Ramos (cell line): Measurements from ENCODE around the gene RDH5.

Experiments used
- in situ Hi-C: fragments of 300-500 bp; cut with MboI; formaldehyde crosslinking; loops from one replicate; pipeline ENCODE4 v1.14.3; 2022; ENCODE audit warnings: low sequenced_read_pairs; ENCODE audit not compliant: unreplicated experiment

The RDH5 gene

DNA sequence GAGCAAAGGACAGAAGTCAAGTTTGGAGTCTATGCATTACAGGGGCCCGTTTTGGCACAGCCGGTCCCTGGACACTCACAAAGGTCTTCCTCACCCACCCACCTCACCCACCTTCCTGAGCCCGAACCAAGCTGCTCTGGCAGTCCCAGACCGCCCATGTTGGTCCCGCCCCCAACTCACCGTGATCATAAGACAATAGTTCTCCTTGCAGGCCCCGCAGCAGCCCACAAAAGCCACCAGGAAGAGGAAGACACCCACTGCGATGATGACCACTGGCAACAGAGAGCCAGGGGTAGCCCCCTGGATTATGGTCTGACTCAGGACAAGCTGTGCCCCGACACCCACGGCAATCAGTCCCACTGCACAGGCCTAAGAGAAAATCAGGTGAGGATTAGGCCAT is 6.8 kb downstream of the RDH5 start:
- in situ Hi-C loops, result no loop called here

DNA sequence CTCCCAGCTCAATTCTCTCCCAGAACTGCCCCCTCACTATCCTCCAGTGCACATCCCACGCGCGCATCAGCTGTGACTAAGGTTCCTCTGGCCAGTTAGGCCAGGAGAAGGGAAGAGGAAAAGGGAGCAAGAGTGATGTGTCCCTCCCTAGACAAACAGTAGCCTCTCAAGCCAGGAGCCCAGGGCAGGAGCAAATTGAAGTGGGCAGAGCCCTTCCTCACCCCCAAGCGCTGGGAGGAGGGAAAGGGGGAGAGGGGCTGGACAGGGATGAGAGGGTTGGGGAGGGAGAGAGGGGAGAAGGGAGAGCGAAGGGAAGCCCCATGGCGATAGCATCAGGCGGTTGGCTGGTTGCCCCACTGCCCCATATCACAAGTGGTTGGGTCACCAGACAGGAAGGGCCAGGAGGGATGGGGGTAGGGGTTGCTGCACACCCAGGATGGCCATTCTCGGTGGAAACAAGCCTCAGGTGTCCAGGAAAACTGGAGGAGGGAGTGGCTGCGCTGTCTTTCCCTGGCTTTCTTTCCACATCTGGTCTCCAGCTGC is 7.5 kb downstream of the RDH5 start:
- in situ Hi-C loops, result no loop called here

DNA sequence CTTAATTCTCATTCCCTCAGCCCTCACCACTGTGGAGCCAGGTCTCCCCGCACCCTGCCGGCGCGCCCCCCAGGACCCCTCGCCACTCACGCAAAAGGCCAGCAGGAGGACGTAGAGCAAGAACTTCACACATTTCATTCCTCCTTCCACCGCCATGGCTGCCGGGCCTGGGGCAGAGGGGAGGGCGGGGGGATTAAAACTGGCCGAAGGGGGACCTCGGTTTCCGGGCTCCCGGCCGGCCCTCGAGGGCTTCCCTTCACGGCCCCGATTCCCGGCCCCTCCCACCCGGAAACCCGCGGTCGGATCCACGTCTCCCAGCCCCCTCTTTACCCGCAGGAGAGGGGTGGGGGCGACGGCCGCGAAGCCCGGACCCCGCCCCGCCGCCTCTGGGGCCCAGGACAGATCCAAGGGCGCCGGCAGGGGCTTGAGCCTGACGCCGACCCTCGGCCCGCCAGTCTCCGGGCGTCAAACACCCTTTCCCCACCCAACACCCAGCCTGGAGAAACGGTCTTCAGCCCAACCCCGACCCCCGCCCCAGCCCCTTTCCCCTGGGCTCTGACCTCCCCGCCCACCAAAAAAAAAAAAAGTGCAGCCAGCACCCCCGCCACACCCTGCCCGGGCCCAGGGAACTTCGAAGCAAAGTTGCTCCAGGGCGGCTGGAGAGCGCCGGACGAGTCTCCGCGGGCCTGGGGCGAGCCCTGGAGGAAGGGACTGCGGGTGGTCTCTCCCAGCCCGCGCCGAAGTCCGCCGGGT is 8.2 kb downstream of the RDH5 start:
- in situ Hi-C loops, result no loop called here

DNA sequence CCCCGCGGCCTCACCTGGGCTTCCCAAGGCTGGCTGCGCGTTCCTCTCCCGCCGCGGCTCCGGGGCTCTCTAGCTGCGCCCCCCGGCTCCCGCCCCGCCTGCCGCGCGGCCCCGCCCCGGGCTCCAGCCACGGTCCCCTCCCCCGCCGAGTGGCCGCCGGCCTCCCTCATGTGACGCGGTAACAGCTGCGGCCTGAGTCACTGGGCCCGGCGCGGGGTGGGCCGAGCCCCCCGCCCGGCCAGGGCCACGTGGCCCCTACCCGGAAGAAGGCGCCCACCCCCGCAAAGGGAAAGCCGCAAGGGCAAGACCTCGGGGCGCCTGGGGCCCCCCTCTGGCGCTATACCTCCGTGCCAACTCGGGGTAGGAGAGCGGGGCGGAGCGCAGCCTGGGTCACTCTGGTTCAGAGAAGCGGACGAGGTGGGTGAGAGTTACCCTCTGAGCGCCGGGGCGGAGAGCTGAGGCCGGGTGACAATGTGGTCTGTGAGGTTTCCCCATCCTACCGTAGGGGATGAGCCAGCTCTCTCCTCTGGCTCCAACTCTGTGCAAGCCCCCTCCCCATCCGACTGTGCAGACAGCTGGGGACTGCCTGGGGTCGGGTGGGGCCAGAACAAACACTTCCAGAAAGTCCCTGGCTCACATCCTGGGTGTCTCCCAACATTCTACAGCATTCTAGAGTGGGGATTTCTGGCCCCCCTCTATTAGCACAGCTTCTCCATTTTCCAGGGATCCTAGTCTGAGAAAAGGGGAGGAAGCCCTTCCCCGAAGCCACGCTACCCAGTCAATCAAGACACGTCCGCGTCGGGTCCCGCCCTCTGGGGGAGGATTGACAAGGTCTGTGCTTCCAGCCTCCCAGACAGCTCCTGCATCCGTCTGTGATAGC is 9.0 kb downstream of the RDH5 start, which contains the start of gene CD63:
Gene CD63, minus strand, starts transcription at position 71 of the 880 bp plus-strand sequence. CDS start 668 bp downstream, outside the sequence.
- in situ Hi-C loops, result no loop called here

DNA sequence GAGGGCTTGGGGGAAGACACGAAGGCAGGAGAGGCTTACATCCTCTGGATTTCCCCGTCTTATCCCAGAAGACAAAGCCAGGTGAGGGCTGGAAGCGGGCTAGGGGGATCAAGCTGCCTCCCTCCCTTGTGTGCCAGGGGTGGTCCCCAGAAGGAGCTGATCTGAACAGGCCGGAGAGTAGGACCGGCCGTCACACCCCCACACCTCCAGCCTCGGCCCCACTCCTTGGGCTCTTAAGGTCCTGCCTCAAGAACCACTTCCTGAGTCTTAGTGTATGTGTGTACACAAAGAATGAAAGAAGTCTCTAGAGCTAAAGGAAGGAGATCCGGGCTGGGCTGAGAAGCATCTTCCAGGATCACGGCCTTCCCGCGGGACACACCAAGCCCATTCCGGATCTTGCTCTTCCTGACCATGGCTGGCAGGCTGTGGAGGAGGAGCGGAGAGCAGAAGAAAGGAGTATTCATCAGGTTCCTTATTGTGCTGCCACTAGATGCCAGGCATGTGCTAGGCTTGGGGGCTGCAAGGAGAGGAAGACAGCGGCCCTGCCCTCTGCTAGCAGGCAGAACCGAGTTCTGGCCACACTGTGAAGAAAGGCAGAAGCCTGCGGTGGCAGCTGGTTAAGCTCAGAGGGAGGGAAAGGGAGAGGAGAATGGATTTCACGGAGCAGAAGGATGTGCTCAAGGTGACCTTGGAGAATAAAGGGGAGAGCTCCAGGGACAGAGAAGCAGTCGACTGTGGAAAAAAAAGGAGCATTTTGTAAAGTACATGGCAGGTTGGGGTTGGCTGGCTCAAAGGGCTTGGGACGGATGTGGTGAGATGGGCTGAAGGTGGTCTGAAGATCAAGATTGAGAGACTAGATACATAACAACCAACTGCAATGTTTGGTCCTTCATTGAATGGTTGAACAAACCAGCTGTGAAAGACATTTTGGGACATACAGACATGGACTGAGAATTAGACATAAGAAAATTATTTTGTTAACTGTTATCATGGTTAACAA is 9.9 kb downstream of the RDH5 start:
- in situ Hi-C loops, result loop anchor here (10.0 kb wide), 1 partner anchor 305 kb away; no protein-coding TSS in a partner anchor

DNA sequence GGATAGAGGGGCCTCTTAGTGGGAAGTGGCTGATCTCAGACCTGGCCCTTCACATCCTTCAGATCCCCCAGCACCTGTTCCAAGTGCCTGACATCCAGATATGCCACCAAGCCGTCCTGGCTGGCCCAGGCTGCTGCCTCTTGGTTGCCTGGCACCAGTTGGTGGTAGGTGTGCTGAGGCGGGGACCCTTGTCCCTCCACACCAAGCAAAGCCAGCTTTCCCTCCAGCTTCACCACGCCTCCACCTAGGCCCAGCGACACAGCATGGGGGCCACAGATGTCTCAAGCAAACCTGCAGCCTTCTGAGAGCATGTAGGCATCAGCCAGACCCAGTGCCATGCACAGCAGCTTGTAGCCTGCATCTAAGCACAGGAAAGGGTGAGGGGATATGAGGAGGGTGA is 12.1 kb downstream of the RDH5 start:
- in situ Hi-C loops, result loop anchor here (10.0 kb wide), 1 partner anchor 303 kb away; no protein-coding TSS in a partner anchor

DNA sequence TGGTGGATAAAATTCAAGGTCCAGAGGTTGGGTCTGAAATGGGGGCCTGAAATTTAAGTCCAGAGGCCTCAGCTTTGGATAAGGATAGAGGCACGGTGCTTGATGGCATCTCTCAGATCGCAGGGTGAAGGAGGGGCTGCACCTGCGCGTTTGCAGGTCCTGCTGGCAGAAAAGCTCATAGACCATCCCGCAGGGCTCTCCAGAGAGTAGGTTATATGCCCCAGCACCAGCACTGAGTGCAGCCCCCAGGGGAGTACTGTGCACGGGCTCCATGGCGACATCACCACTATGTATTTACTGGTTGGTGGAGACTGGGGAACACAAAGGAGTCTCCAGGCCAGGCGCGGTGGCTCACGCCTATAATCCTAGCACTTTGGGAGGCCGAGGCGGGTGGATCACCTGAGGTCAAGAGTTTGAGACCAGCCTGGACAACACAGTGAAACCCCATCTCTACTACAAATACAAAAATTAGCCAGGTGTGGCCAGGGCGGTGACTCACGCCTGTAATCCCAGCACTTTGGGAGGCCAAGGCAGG is 12.9 kb downstream of the RDH5 start:
- in situ Hi-C loops, result loop anchor here (10.0 kb wide), 1 partner anchor 302 kb away; no protein-coding TSS in a partner anchor

DNA sequence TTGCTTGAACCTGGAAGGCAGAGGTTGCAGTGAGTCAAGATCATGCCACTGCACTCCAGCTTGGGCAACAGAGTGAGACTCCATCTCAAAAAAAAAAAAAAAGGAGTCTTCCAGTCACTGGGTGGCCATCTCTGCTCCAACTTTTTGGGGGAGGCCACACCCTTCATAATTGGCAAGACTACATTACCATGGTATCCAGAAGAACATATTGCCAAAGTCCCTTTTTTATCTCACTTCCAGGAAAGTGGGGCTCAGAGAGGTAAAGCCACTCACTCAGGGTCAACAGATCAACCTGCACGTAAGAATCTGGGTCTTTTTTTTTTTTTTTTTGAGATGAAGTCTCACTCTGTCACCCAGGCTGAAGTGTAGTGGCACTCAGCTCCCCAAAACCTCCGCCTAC is 13.7 kb downstream of the RDH5 start:
- in situ Hi-C loops, result loop anchor here (10.0 kb wide), 1 partner anchor 301 kb away; no protein-coding TSS in a partner anchor

DNA sequence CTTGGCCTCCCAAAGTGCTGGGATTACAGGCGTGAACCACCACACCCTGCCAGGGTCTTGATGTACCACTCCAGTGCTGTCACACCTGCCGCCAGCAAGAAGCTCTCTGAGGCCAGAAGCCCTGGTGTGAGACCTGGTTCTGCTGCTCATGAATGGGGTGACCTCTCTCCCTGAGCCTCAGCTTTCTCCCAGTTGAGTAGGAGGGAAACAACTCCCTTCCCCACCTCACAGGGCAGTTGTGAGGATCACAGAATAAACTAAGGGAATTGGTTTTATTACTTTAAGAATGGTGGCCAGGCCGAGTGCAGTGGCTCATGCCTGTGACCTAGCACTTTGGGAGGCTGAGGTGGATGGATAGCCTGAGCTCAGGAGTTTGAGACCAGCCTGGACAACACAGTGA is 14.4 kb downstream of the RDH5 start:
- in situ Hi-C loops, result loop anchor here (10.0 kb wide), 1 partner anchor 300 kb away; no protein-coding TSS in a partner anchor

DNA sequence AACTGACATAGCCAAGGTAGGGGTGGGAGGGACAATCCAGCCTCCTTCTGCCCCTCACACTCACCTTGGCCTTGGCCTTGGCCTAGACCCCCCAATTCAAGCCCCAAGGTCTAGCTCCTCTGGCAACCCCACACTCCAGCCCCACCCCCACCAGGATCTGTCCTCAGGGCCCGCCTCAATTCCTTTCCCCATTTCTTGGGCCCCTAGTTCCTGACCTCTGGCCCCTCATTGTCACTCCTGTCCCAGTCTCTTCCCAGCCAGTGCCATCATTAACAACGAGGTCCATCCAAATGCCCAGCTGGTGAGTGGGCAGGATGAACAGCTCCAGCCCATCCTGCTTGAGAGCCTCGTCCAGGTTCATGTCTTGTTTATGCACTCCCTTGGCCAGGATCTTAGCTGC is 15.9 kb downstream of the RDH5 start:
- in situ Hi-C loops, result loop anchor here (10.0 kb wide), 1 partner anchor 299 kb away; no protein-coding TSS in a partner anchor

DNA sequence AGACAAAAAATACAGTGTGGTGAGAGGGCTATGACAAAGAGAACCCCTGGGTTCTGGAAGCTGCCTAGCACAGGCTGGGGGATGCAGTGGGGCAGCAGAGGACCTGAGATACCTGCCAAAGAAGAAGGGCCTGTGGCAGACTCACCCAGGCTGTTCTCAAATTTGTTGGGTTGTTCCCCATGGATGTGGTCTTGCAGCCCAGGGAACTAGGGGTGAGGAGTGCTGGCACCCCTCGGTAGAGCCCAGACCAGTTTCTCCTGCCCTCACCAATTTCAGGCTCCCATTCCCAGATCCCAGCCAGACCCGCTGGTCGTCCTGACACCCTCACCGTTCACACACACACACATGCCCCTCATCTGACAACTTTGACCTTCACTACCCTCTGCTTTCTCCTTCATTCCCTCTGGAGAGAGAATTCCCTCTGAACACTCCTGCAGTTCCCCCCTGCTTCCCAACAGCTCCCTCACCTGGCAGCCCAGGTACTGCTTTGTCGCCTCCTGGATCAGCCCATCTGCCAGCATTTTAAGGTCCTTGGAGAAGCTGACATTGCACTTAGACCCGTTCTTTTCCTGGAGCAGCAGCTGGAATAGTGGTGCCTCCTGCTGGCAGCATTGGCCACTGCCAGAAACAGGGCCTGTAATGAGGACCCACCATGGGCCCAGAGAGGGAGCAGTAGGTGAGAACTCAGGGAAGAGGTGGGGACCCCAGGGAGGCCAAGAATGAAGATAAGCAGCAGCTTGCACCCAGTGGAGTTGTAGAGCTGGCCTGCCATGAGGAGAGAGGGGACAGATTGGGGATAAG is 16.8 kb downstream of the RDH5 start:
- in situ Hi-C loops, result loop anchor here (10.0 kb wide), 1 partner anchor 298 kb away; no protein-coding TSS in a partner anchor

DNA sequence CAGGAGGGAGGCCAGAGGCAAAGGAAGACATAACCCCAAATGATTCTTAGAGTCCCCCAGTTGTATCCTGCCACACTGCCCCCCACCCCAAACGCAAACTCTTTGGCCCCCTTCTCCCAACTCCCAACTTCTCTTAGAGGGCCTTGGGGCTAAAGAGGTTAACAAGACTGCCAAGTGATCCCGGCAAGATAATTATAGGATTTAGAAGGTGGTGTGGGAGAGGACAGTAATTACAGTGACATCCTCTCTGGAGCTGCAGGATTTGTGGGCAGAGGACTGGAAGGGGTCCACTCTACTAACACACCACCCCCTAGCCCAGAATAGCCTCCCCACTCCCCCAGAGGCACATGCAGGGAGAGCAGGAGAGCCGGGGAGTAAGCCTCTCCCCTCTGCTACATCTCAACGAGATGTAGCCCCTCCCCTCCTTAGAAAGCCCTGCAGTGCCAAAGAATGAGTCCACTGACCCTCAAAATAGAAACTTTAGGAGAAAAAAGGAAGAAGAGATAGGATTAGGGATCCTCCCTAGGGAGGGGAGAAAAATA is 17.5 kb downstream of the RDH5 start:
- in situ Hi-C loops, result loop anchor here (10.0 kb wide), 1 partner anchor 297 kb away; no protein-coding TSS in a partner anchor

DNA sequence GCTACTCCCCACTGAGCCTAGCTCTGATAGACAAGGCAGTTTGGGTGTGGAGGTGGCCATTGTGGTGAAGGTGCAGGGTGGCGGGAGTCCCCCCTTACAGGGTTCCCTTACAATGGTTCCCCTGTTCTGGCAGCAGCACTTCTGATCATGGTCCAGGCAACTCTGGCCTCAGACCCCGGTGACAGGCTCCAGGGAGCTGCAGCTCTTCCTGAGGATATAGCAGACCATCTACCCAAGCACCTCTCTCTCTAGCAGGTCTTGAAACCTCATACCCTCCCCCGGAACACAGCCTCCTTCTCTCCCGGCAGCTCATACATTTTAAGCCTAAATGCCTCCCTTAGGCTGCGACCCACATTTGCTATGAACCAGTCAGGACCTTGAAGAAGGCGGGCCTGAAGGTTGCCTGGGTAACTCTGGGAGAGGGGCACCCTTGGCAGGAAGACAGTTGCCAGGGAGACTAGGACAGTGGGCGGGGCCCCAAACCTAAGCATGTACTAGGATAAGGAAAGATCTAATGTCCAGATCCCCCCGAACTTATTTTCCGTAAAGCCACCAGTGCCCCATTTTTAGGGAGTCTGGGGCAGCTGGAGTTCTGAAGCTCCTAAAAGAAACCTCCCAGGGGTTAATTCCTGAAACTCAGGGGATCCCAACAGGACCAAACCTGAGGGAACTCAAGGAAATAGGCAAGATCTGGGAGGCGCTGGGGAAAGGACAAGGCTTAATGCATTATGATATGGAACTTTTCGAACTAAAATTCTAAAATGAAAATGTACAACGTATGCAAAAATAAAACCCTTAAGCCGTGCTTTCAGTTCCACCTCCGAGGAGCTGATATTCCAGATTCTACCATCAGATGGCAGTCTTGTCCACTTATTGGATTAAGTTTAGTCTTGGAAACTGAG is 18.2 kb downstream of the RDH5 start:
- in situ Hi-C loops, result loop anchor here (10.0 kb wide), 1 partner anchor 296 kb away; no protein-coding TSS in a partner anchor

DNA sequence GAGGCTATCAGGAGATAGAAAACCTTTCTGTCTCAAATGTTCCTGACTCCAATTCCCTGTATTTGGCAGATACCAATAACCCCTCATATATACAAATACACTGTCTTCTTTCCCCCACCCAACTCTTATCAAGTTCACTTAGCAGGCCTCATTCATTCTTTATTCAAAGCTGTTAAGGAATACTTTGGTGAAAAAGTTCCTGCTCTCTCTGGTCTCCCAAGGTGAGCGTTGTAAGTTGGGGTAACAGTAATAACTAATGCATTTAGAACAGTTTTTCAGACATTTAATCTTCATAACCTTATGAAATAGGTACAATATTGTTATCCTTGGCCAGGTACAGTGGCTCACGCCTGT is 18.8 kb downstream of the RDH5 start:
- in situ Hi-C loops, result loop anchor here (10.0 kb wide), 1 partner anchor 296 kb away; no protein-coding TSS in a partner anchor

DNA sequence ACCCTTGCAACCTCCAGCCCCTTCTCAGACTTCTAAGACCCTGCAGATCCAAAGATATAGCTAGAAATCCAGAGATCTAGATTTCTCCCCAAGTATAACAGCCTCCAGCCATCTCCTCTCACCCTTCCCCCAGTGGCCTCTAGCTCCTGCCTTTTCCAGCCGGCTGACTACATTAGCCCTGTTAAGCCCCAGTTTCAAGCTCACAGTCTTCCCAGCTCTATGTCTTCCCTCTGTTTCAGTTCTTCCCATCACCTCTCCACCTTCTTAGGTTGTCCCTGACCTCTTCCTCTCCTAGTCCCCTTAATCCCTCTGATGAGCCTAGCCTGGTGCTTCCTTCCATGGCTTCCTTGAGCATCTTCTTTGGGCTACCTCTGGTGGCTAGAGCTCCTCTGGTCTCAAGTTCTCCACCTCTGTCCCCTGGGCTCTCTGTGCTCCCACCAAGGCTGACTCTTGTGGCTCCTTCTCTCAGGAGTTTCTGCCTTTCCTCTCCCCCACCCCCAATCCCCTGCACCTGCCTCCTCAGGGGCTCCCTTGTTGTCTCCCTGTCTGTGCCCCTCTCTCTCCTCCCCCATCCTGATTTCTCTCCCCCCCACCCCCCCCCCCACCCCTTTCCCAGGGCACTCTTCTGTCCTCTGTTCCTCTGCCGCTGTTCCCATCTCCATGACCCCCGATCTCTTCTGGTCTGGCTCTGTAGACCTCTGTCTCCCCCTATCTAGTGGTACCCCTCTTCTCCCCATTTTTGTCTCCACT is 21.9 kb downstream of the RDH5 start:
- in situ Hi-C loops, result no loop called here

DNA sequence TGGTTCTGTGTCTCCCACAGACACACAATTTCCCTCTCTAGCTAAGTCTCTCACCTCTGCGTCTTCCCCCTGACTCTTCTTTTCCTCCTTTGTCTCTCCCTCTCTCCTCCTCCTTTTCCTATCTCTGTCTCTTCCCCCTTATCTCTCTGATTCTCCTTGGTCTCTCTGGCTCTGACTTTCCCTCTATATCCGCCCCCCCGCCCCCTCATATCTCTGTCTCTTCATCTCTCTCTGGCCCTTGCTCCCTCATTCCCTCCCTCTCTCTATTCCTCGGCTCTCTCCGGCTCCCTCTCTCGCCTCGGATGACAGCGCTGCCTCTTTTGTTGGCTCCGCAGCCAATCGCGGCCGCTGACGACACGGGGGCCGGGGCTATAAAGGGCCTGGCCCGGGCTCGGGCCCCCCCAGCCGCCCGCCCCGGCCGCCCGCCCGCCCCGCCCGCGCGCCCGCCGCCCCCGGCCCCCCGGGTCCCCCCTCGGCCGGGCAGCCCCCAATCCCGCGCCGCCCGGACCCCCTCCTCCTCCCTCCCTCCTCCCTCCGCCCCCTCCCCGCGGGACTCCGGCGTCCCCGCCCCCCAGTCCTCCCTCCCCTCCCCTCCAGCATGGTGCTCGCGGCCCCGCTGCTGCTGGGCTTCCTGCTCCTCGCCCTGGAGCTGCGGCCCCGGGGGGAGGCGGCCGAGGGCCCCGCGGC is 22.7 kb downstream of the RDH5 start, which contains the start of gene GDF11:
Gene GDF11, plus strand, starts transcription at position 404 of the 687 bp plus-strand sequence. Its CDS starts 195 bp downstream, at position 599.
- in situ Hi-C loops, result no loop called here
